ENCODE data around the gene HOXD3.

The HOXD3 gene

DNA sequence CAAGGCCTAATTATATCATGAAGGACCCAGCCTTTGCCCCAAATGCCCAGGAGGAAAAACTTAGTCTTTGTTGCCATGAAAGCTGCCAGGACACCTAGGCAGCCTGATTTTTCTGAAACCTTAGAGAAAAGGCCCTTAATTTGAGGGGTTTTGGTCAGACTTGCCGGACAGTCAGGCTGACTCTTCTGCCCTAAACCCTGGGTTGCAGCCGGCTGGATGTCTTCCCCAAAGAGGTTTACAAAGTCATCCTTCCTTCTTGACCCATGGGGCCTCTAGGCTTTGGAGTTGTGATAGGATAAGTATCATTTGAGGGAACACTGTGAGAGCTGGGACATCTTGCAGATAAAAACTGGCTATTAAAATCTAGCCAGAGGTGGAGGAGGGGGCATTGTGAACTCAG lies 28.9 kb downstream of the HOXD3 start:
- DNase-seq, result no peak

- DNase-seq, result no peak
Measured at GRCh38 chr2:176187200-176187898, 30.2 kb downstream of the HOXD3 start.

DNA sequence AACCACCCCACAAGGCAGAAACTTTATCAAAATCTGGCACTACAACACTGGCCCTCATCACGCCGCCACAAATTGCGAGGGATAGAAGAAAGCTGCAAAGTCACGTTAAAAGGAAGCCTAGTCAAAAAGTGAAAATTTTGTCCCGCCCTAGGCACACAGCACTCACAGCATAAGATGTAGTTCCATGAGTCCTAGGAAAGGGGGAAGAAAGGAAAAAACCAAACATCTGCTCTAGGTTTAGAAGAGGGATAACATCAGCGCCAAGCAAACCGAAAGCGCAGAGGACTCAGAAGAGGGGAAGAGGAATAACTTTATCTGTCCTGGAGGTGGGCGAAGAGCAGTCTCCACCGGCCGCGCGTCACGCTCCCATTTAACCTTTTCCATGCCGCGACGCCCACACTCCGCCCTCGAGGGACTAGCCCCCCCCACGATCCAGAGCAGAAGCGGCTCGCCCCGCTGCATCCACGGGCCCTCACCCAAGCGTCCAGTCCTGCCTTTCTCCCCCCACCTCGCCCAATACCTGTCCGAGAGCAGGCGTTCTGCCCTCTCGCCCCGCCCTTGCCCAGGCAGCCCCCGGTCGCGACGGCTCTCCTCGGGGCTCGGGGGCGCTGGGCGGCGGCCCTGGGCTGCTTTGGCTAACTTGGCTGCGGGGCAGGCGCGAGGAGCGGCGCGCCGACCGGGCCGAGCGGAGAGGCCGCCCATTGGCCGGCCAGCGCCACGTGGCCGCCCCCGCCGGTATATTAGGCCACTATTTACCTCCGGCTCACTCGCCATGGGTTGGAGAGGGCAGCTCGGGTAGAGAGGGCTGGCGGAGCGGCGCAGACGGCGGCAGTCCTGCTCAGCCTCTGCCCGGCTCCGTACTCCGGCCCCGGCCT lies 31.0 kb downstream of the HOXD3 start, which contains the start of gene HOXD1:
TSS of gene HOXD1 (plus strand) at position 770 of the 875 bp plus-strand sequence. CDS start 134 bp downstream, outside the sequence.
- peak; percentile 22 for DNase-seq

- DNase-seq, result no peak
Measured at GRCh38 chr2:176188774-176189680, 31.9 kb downstream of the HOXD3 start.

DNA sequence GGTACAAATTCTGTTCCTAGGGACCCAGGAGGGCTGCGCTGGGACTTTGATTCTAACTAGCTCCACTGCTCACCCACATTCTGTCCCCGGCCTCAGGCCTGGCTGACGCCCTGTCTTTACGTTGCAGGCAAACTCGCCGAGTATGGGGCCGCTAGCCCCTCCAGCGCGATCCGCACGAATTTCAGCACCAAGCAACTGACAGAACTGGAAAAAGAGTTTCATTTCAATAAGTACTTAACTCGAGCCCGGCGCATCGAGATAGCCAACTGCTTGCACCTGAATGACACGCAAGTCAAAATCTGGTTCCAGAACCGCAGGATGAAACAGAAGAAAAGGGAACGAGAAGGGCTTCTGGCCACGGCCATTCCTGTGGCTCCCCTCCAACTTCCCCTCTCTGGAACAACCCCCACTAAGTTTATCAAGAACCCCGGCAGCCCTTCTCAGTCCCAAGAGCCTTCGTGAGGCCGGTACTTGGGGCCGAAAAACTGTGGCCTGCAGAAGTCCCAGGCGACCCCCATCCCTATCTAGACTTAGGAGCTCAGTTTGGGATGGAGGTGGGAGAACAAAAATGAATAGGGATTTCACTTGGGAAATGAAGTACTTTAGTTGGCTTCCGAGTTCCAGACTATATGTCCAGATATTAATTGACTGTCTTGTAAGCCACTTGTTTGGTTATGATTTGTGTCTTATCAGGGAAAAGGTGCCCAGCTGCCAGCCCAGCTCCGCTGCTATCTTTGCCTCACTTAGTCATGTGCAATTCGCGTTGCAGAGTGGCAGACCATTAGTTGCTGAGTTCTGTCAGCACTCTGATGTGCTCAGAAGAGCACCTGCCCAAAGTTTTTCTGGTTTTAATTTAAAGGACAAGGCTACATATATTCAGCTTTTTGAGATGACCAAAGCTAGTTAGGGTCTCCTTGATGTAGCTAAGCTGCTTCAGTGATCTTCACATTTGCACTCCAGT lies 32.9 kb downstream of the HOXD3 start:
- no peak for DNase-seq

DNA sequence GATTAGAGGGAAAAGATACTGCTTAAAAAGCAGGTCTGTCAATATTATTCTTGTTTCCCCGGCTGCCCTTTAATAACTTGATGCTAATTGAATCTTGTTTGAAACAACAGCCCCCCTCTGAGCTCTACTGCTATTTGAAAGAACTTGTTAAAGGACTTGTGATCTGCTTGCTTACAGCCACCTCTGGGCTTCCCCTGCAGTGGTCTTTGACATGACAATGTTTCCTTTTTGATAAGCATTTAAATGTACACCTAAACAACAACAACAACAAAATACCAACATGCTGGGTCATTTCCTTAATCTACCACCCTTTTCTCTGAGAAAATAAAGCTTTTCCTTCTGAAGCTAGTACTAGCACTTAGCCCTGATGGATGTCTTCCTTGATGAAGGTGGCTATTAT lies 35.2 kb downstream of the HOXD3 start:
- DNase-seq, result no peak

DNA sequence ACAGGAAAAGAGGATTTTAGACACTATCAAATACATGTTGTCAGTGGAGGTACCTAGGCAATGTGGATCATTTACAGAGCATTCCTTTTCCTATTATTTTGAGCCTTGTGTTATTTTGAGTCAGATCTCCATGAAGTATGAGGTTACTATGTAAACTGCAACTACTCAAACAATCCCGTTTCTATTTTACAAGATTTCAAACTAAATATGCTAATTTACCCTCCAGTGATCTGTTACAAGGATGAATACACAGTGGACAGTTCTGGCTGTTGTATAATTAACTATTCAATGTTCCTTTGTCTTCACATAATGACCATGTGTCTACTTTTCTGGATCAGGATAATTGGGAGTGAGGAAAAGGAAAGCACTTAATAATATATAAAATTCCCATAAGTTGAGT lies 35.9 kb downstream of the HOXD3 start:
- no peak for DNase-seq

DNA sequence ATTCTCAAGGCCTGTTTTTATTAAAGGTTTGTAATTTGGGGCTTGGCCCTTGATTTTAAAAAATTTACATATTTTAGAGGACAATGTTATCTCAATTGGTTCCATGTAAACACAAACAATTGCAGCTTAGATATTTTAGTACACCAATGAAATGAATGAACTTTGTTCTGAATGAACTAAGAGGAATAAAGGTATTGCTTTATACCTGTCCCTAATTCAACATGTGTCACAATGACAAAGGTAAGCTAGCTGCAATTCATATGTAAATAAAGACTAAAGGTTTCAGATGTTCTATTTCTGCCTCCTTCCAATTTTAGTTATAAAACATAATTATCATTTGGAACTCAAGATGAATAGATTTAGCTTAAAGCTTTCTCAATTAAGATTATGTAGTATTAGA lies 42.8 kb downstream of the HOXD3 start:
- no peak for DNase-seq

DNA sequence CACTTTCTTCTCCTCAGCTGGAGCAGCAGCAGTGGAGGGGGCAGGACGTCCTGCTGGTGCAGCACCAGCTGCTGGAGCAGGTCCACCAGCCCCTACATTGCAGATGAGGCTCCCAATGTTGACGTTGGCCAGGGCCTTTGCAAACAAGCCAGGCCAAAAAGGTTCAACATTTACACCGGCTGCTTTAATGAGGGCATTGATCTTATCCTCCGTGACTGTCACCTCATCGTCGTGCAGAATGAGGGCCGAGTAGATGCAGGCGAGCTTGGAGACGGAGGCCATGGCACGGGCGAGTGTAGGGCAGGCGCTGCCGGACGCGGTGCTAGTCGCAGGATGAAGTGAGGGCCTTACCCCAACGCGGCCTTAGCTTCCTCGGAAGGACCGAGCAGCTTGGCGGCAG lies 43.9 kb downstream of the HOXD3 start:
- DNase-seq, result no peak

- DNase-seq, result no peak
Measured at GRCh38 chr2:176202491-176202890, 45.4 kb downstream of the HOXD3 start.

- no peak for DNase-seq
Measured at GRCh38 chr2:176205126-176205525, 48.0 kb downstream of the HOXD3 start.

- no peak for DNase-seq
Measured at GRCh38 chr2:176206136-176206535, 49.0 kb downstream of the HOXD3 start.

- DNase-seq, result no peak
Measured at GRCh38 chr2:176206682-176207081, 49.6 kb downstream of the HOXD3 start.

GRCh38 chr2:176211110-176211509 lies 54.0 kb downstream of the HOXD3 start:
- no peak for DNase-seq

DNA sequence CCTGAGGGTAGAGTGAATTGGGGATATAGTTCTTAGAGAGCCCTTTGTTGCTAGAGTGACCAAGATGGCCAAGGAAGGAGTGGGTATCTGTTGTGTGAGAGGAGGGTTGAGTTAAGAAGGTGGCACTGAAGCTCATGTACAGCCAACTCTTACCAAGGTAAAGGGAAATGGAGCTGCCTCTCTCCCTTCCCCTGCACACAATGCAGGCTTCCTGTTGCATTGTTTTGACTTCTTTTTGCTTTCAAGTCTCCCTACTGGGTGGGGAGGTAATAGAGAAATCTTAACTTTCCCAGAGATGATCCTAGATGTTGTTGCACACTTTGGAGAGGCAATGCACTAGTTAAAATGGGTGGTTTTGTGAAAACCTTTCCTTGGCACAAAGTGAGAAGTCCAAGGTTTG lies 55.2 kb downstream of the HOXD3 start:
- DNase-seq, result no peak

- no peak for DNase-seq
Measured at GRCh38 chr2:176213406-176213805, 56.3 kb downstream of the HOXD3 start.
